Fibroblast of lung (primary cell): ENCODE data around the gene CD160.
A peak's percentile ranks its signal among the peaks of the same experiment; 100 is the strongest.

Experiments used
- EZH2 ChIP-seq: IDR thresholded peaks from 2 replicates; pipeline ENCODE4 v1.5.1; 2012; ENCODE audit warnings: low read length, control low read depth, mild to moderate bottlenecking; ENCODE audit errors: missing control alignments
- TF ChIP-seq, protein P1 (sequence below), 2 donors: IDR thresholded peaks in 1 of 2; conservative IDR thresholded peaks in 1 of 2; 1 replicate in 1 of 2; 2 replicates in 1 of 2; pipeline ENCODE4 v1.5.1; 2011 to 2012; ENCODE audit warnings: low read length in 2 of 2, control low read depth in 1 of 2, inconsistent platforms in 1 of 2, low read depth in 1 of 2, mild to moderate bottlenecking in 1 of 2

DNA sequence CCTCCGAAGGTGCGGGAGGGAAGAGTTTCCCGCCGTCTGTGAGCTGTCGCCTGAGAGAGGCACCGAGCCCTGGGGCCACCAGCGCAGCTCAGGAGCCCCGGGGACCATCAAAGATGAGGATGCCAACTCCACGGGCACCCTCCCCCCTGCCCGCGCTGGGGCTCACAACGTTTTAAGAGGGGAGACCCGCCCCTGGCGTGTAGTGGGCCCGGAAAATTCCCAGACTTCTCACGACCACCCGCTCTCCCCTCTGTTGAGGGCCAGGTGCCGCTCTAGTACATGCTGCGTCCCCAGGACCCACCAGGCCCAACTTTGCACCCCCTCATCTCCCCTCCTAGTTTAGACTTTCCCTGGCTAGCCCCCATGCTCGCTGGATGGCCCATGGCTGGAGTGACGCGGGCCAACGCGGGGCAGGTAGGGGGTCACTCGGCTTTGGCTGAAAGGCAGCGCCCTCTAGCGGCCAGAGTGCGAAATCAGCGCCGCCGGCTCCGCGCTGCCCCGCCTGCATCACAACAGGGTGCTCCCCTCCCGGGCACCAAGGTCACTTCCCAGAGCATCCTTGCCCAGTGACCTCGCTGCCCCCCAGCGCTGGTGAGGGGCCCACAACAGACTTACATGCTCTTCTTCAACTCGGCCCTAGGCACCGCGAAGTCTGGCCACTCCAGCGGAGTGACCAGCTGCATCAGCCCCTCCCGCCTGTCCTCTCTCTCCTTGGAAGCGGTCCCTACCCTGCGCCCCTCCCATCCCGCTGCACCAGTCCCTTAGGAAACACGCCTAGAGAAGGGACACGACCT, 1.8 kb downstream of the CD160 start:
- TF ChIP-seq, protein P1, sequence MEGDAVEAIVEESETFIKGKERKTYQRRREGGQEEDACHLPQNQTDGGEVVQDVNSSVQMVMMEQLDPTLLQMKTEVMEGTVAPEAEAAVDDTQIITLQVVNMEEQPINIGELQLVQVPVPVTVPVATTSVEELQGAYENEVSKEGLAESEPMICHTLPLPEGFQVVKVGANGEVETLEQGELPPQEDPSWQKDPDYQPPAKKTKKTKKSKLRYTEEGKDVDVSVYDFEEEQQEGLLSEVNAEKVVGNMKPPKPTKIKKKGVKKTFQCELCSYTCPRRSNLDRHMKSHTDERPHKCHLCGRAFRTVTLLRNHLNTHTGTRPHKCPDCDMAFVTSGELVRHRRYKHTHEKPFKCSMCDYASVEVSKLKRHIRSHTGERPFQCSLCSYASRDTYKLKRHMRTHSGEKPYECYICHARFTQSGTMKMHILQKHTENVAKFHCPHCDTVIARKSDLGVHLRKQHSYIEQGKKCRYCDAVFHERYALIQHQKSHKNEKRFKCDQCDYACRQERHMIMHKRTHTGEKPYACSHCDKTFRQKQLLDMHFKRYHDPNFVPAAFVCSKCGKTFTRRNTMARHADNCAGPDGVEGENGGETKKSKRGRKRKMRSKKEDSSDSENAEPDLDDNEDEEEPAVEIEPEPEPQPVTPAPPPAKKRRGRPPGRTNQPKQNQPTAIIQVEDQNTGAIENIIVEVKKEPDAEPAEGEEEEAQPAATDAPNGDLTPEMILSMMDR (conservative IDR thresholded peaks at IDR 0.05 in 1 of 2, IDR thresholded peaks at IDR 0.05 in 1 of 2; ENCODE audit: low read depth in 1 of 2, low read length in 2 of 2): peak; percentile 62 to 74
- no peak for TF ChIP-seq EZH2
